ENCODE results near the gene ST6GAL2.

The ST6GAL2 gene

DNA sequence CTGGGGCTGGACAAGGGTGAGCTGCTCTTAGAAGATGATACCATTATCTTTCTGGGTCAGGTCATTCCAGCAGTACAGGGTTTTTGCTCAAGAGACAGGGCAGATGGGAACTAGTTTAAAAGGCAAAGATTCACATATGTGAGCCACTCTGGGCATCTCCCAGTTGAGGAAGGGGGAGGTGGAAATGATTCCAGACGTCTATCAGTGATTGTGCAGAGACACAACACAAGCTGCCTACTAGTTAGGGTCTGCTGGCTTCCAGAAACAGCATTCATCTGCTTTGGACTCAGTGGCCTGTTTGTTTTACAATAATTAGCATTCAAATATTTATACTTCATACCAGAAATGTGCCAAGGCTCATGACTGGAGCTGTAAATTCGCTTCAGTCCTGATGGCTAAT is 32.3 kb downstream of the ST6GAL2 start:
- in situ Hi-C loops (cut with MboI; ENCODE audit: low sequenced_read_pairs, unreplicated experiment): no loop called here
- DNase-seq (ENCODE audit: low spot score): no peak
- TF ChIP-seq, protein P1, sequence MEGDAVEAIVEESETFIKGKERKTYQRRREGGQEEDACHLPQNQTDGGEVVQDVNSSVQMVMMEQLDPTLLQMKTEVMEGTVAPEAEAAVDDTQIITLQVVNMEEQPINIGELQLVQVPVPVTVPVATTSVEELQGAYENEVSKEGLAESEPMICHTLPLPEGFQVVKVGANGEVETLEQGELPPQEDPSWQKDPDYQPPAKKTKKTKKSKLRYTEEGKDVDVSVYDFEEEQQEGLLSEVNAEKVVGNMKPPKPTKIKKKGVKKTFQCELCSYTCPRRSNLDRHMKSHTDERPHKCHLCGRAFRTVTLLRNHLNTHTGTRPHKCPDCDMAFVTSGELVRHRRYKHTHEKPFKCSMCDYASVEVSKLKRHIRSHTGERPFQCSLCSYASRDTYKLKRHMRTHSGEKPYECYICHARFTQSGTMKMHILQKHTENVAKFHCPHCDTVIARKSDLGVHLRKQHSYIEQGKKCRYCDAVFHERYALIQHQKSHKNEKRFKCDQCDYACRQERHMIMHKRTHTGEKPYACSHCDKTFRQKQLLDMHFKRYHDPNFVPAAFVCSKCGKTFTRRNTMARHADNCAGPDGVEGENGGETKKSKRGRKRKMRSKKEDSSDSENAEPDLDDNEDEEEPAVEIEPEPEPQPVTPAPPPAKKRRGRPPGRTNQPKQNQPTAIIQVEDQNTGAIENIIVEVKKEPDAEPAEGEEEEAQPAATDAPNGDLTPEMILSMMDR (IDR thresholded peaks at IDR 0.05; ENCODE audit: borderline replicate concordance, control extremely low read depth, extremely low read depth, insufficient read depth, missing control alignments): no peak

DNA sequence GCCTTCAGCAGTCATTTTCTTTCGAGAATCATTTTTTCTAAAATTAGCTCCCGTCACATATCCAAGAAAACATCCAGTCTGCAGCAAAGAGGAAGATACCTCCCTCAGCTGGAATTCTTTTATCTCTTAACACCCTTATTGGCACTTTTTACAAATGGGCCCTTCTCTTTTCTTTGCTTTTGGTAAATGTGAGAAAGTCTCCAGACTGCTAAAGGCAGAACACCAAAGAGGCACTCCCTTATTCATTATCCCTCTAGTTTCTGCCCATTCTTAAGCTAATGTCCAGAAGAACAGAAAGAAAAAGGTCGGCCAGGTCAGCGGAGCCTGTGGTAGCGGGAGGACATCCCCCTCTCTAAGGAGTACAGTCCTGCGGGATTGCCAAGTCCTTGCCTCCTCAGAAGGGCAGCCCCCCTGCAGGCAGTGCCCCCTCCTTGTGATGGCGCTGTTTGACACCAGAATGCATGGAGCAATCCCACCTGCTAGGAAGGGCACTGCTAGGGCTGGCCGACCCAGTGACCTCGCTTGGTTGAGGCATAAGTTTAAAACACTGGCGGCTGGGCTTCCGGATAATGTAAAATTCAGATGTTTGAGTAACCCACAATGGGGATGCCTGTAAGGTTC is 34.0 kb downstream of the ST6GAL2 start:
- in situ Hi-C loops (cut with MboI; ENCODE audit: low sequenced_read_pairs, unreplicated experiment): no loop called here

DNA sequence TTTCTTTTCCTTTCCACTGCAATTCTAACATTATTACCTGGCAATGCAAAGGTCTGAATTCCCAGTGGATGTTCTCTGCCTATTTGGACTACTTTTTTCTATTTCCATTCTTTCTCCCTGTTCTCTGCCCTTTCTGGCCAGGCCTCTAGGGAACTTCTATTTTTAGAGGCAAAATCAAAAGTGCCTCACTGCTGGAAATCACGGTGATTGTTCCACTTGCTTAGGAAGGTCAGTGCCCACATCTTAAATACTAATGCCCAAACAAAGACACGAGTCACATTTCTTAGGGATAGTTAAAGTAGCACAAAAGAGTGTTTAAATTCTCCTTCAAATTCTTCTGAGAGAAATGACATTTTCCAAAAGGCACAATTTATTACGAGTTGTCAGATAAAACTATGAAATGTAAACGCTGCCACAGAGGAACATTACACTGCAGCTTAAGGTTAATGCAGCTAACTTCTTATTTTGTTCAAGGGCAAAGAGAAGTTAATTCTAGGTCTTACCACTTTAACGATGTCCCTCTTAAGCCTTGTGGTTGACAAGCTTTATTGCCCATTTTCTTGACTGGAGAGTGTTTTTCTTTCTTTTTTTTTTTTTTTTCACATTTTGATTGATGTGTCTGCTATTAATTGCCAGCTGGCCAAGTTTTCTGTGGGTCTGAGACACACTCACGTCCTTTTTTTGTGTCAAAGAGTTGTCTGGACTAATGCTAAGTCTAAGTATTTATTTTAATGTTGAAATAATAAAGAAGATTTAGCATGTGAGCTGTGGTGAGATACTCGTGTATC is 34.7 kb downstream of the ST6GAL2 start:
- TF ChIP-seq, protein P1 (IDR thresholded peaks at IDR 0.05; ENCODE audit: borderline replicate concordance, control extremely low read depth, extremely low read depth, insufficient read depth, missing control alignments): no peak
- DNase-seq (ENCODE audit: low spot score): no peak
- in situ Hi-C loops (cut with MboI; ENCODE audit: low sequenced_read_pairs, unreplicated experiment): no loop called here

More for the DNA sequence above, 34.0 kb downstream of the ST6GAL2 start:
- DNase-seq (ENCODE audit: low spot score): no peak
- TF ChIP-seq, protein P1 (IDR thresholded peaks at IDR 0.05; ENCODE audit: borderline replicate concordance, control extremely low read depth, extremely low read depth, insufficient read depth, missing control alignments): no peak

DNA sequence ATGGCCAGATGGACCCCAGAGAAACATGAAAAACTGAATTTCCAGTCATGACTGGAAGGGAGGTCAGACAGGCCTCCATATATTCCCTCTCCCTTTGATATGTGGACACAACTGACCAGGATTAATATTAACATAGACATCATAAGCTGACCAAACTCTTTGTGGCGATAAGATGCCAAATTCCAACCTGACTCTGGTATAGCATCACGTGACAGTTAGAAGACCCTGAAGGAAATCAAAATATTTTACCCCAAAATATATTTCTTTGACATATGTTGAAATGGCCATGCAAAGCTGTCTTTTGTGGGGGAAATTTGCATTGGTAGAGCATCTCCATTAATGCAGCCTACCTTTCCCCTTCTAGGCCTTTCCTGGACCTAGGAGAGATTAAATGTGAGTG is 36.7 kb downstream of the ST6GAL2 start:
- no peak for DNase-seq (ENCODE audit: low spot score)
- in situ Hi-C loops (cut with MboI; ENCODE audit: low sequenced_read_pairs, unreplicated experiment): no loop called here
- TF ChIP-seq, protein P1 (IDR thresholded peaks at IDR 0.05; ENCODE audit: borderline replicate concordance, control extremely low read depth, extremely low read depth, insufficient read depth, missing control alignments): no peak

DNA sequence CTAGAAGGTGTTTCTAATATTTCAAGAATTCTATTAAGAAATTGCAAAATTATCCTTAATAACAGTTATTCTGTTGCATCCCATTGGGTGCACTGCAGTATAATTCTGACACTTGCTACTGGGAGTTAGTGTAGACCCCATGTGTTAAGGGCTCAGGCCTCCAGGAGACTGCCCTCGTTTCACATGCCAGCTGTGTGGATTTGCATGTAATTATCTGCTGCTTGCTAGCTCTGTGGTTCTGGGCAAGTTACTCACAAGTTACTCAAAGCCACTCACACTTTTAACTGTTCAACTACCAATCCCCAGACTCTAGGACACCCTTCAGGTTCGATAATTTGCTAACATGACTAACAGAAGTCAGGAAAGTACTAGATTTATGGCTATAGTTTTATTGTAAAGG is 38.6 kb downstream of the ST6GAL2 start:
- DNase-seq (ENCODE audit: low spot score): no peak
- in situ Hi-C loops (cut with MboI; ENCODE audit: low sequenced_read_pairs, unreplicated experiment): no loop called here
- TF ChIP-seq, protein P1 (IDR thresholded peaks at IDR 0.05; ENCODE audit: borderline replicate concordance, control extremely low read depth, extremely low read depth, insufficient read depth, missing control alignments): no peak

DNA sequence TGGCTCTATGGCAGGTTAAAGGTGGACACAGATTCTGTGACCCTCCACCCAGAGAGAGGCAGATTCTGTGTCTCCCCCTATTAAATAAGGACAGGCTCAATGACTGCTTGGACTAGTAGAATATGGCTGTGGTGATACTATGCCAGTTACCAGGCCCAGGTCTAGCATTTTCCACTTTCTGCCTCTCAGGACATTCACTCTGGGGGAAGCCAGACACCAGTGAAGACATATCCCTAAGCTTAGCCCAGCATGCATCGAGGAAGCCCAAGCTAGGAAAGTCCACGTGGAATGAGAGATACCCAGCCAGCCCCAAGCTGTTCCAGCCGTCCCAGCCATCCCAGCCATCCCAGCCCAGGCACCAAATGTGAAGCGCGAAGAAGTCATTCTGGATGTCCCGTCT is 40.3 kb downstream of the ST6GAL2 start:
- in situ Hi-C loops (cut with MboI; ENCODE audit: low sequenced_read_pairs, unreplicated experiment): no loop called here
- TF ChIP-seq, protein P1 (IDR thresholded peaks at IDR 0.05; ENCODE audit: borderline replicate concordance, control extremely low read depth, extremely low read depth, insufficient read depth, missing control alignments): no peak
- DNase-seq (ENCODE audit: low spot score): no peak

Measured in GM13976 (cell line).